HTR-8/SVneo (cell line): Measurements from ENCODE around the gene BDH1.
"Not testable (repeated sequence)": the region's sequence is repeated elsewhere in the genome, so short reads cannot be mapped to it uniquely, and the experiment has no call there.

Source experiments
- DNase-seq: peaks from one replicate; pipeline ENCODE4 v3.0.0; 2011; ENCODE audit warnings: low spot score, mixed read lengths; ENCODE audit not compliant: insufficient read length
- FAIRE-seq: peaks from 2 replicates; lab custom pipeline; 2011; peaks lifted over from hg19 to GRCh38; lab: Jason Lieb, UNC

Gene BDH1

GRCh38 chr3:197555281-197556261, at the start of gene BDH1:
Gene BDH1, minus strand, starts transcription at chr3:197555968. Its CDS starts 9,525 bp downstream, at chr3:197546443.
- peak; percentile 17 for DNase-seq
- no peak for FAIRE-seq

- FAIRE-seq (no peak), DNase-seq (no peak)
Measured at GRCh38 chr3:197603317-197603933, 47.7 kb upstream of the BDH1 start.

- FAIRE-seq, DNase-seq: not testable (repeated sequence)
Measured at GRCh38 chr3:197602351-197602750, 46.6 kb upstream of the BDH1 start.

- not testable (repeated sequence) for FAIRE-seq, DNase-seq
Measured at GRCh38 chr3:197601566-197601840, 45.7 kb upstream of the BDH1 start.

GRCh38 chr3:197600796-197601565, 45.2 kb upstream of the BDH1 start:
- DNase-seq (no peak), FAIRE-seq (no peak)

GRCh38 chr3:197599089-197599765, 43.5 kb upstream of the BDH1 start:
- DNase-seq (peak; percentile 89), FAIRE-seq (no peak)

- no peak for DNase-seq
- no peak for FAIRE-seq
Measured at GRCh38 chr3:197598404-197598980, 42.7 kb upstream of the BDH1 start.

- DNase-seq: no peak
- no peak for FAIRE-seq
Measured at GRCh38 chr3:197597335-197597734, 41.6 kb upstream of the BDH1 start.

GRCh38 chr3:197595470-197596185, 39.9 kb upstream of the BDH1 start:
- FAIRE-seq: no peak
- no peak for DNase-seq

GRCh38 chr3:197593046-197593380, 37.2 kb upstream of the BDH1 start:
- DNase-seq: no peak
- FAIRE-seq: no peak

- no peak for DNase-seq
- no peak for FAIRE-seq
Measured at GRCh38 chr3:197592361-197593045, 36.7 kb upstream of the BDH1 start.

- FAIRE-seq: no peak
- no peak for DNase-seq
Measured at GRCh38 chr3:197591816-197592215, 36.0 kb upstream of the BDH1 start.

GRCh38 chr3:197590313-197590962, 34.7 kb upstream of the BDH1 start:
- DNase-seq (no peak), FAIRE-seq (no peak)

GRCh38 chr3:197589545-197589944, 33.8 kb upstream of the BDH1 start:
- no peak for DNase-seq
- no peak for FAIRE-seq

GRCh38 chr3:197586768-197587167, 31.0 kb upstream of the BDH1 start:
- not testable (repeated sequence) for FAIRE-seq

GRCh38 chr3:197586181-197586580, 30.4 kb upstream of the BDH1 start:
- DNase-seq (no peak), FAIRE-seq (no peak)

More at GRCh38 chr3:197586768-197587167, 31.0 kb upstream of the BDH1 start:
- DNase-seq: not testable (repeated sequence)

GRCh38 chr3:197584733-197585132, 29.0 kb upstream of the BDH1 start:
- DNase-seq (no peak), FAIRE-seq (no peak)

- FAIRE-seq (no peak), DNase-seq (no peak)
Measured at GRCh38 chr3:197583371-197583770, 27.6 kb upstream of the BDH1 start.
